ENCODE results near the gene PLEKHG2. TPM values are rescaled to one million over a fixed set of nuclear protein-coding genes. Genes with fewer than 3 reads are reported as not detected.

The PLEKHG2 gene
- total and polyA plus RNA-seq, 4 donors: 2.1 to 4.5 (median 3.0) TPM

DNA sequence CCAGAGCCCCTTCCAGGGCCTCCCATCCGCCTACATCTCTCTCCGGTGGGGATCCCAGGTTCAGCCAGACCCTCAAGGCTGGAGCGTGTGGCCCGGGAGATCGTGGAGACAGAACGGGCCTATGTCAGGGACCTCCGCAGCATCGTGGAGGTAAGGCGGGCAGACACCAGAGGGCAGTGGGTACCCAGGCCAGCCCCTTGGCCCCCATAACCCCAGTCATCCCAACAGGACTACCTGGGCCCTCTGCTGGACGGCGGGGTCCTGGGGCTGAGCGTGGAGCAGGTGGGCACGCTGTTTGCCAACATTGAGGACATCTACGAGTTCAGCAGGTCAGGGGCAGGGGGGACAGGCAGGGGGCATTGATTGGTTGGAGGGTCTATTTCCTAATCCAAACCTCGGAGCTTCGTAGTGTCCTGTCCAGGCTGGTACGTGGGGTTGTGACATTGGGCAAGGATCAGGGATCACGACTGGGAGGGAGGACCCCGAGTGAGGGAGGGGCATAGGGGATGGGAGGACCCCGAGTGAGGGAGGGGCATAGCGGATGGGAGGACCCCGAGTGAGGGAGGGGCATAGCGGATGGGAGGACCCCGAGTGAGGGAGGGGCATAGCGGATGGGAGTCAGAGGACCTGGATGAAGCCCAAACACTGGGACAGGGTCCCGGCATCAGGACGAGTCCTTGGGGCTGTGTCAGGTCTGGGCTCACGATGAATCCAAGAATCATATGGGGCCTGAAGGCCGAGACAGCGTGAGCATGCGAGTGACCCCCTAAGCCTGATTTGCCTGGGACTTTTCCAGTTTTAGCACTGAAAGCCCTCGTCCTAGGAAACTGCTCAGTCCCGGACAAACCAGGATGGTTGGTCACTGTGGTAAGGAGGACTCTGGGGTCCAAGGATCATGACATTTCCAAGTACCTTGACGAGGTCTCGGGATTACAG lies 2.9 kb downstream of the PLEKHG2 start:
- no peak for DNase-seq (ENCODE audit: low spot score)
- Histone ChIP-seq H3K4me1 (ENCODE audit: control insufficient read depth in 4 of 4, insufficient read depth in 4 of 4, low read length in 3 of 4) (peaks cover 5 to 29% (median 11%) of the 10 kb centered on the region in 4 donors), H3K4me3 (ENCODE audit: low read depth in 1 of 3, low read length in 3 of 3) (no peak overlapping the region), H3K27me3 (ENCODE audit: control insufficient read depth in 4 of 4, insufficient read depth in 4 of 4, low read length in 3 of 4) (no peaks in the 10 kb centered on the region), H3K27ac (ENCODE audit: low read depth in 1 of 2, low read length in 2 of 2) (no peak overlapping the region), H3K9me3 (ENCODE audit: control insufficient read depth in 4 of 4, low read length in 3 of 4) (no peaks in the 10 kb centered on the region), H3K36me3 (ENCODE audit: control insufficient read depth in 4 of 4, insufficient read depth in 3 of 4, low read depth in 1 of 4, low read length in 3 of 4) (peaks cover 0 to 2% (median 0%) of the 10 kb centered on the region in 4 donors), H3K9ac (ENCODE audit: low read depth in 1 of 2, low read length in 2 of 2) (no peak overlapping the region)
- TF ChIP-seq, protein P1, sequence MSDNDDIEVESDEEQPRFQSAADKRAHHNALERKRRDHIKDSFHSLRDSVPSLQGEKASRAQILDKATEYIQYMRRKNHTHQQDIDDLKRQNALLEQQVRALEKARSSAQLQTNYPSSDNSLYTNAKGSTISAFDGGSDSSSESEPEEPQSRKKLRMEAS (IDR thresholded peaks at IDR 0.05): no peak
- TF ChIP-seq GABPA (IDR thresholded peaks at IDR 0.05 in 1 of 2, conservative IDR thresholded peaks at IDR 0.05 in 1 of 2) (no peak), NR2F2 (IDR thresholded peaks at IDR 0.05) (no peak), FOXA2 (IDR thresholded peaks at IDR 0.05) (no peak), HNF4G (IDR thresholded peaks at IDR 0.05) (no peak), RXRA (IDR thresholded peaks at IDR 0.05) (no peak), SP1 (IDR thresholded peaks at IDR 0.05) (no peak), YY1 (IDR thresholded peaks at IDR 0.05) (no peak), JUND (IDR thresholded peaks at IDR 0.05) (no peak), HNF4A (conservative IDR thresholded peaks at IDR 0.05) (no peak)
- TF ChIP-seq, protein P2, sequence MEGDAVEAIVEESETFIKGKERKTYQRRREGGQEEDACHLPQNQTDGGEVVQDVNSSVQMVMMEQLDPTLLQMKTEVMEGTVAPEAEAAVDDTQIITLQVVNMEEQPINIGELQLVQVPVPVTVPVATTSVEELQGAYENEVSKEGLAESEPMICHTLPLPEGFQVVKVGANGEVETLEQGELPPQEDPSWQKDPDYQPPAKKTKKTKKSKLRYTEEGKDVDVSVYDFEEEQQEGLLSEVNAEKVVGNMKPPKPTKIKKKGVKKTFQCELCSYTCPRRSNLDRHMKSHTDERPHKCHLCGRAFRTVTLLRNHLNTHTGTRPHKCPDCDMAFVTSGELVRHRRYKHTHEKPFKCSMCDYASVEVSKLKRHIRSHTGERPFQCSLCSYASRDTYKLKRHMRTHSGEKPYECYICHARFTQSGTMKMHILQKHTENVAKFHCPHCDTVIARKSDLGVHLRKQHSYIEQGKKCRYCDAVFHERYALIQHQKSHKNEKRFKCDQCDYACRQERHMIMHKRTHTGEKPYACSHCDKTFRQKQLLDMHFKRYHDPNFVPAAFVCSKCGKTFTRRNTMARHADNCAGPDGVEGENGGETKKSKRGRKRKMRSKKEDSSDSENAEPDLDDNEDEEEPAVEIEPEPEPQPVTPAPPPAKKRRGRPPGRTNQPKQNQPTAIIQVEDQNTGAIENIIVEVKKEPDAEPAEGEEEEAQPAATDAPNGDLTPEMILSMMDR (IDR thresholded peaks at IDR 0.05; ENCODE audit: low read depth, low read length, missing input control): no peak
- TF ChIP-seq, protein P3, sequence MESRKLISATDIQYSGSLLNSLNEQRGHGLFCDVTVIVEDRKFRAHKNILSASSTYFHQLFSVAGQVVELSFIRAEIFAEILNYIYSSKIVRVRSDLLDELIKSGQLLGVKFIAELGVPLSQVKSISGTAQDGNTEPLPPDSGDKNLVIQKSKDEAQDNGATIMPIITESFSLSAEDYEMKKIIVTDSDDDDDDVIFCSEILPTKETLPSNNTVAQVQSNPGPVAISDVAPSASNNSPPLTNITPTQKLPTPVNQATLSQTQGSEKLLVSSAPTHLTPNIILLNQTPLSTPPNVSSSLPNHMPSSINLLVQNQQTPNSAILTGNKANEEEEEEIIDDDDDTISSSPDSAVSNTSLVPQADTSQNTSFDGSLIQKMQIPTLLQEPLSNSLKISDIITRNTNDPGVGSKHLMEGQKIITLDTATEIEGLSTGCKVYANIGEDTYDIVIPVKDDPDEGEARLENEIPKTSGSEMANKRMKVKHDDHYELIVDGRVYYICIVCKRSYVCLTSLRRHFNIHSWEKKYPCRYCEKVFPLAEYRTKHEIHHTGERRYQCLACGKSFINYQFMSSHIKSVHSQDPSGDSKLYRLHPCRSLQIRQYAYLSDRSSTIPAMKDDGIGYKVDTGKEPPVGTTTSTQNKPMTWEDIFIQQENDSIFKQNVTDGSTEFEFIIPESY (IDR thresholded peaks at IDR 0.05): no peak
- 75% methylated on average over 35 of the region's 35 CpGs for WGBS

DNA sequence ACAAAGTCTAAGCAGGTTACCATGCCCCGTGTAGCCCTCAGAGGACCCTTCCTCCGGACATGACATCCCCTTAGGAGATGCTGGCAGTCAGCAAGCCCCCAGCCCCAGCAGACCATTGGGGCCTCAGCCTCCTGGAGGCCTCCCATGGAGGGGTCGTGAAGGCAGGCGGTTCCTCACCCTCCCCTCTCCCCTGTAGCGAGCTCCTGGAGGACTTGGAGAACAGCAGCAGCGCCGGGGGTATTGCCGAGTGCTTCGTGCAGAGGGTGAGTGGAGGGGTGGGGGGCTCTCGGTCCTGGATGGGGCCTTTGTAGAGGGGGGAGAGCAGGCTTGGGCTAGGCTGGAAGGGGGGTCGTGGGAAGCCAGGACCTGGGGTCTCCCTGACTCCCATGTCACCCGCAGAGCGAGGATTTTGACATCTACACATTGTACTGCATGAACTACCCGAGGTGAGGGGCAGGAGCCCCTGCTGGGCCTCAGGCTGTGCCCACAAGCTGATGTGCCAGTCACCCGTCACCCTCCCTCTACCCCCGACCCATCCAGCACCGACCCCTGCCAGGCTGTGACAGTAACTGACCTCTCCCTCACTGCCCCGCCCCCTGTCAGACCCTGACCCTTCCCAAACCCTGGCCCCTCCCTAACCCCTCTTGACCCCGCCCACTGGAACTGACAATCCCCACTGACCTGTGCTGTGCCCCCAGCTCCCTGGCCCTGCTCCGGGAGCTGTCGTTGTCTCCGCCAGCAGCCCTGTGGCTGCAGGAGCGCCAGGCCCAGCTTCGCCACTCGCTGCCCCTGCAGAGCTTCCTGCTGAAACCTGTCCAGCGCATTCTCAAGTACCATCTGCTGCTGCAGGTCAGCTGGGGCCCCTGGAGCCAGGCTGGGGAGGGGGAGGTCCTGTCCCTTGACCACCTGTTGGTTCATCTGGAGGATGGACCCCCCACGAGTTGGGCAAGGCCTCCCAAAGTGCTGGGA lies 4.0 kb downstream of the PLEKHG2 start:
- WGBS: 87% methylated on average over 27 of the region's 27 CpGs
- H3K9ac ChIP-seq (ENCODE audit: low read depth in 1 of 2, low read length in 2 of 2): no peak overlapping the region
- no peak for DNase-seq (ENCODE audit: low spot score)
- H3K36me3 ChIP-seq (ENCODE audit: control insufficient read depth in 4 of 4, insufficient read depth in 3 of 4, low read depth in 1 of 4, low read length in 3 of 4): peaks cover 0 to 2% (median 0%) of the 10 kb centered on the region in 4 donors
- H3K4me1 ChIP-seq (ENCODE audit: control insufficient read depth in 4 of 4, insufficient read depth in 4 of 4, low read length in 3 of 4): peaks cover 2 to 18% (median 5%) of the 10 kb centered on the region in 4 donors
- H3K27me3 ChIP-seq (ENCODE audit: control insufficient read depth in 4 of 4, insufficient read depth in 4 of 4, low read length in 3 of 4): no peaks in the 10 kb centered on the region
- H3K27ac ChIP-seq (ENCODE audit: low read depth in 1 of 2, low read length in 2 of 2): no peak overlapping the region
- H3K4me3 ChIP-seq (ENCODE audit: low read depth in 1 of 3, low read length in 3 of 3): no peak overlapping the region
- no peaks in the 10 kb centered on the region for H3K9me3 ChIP-seq (ENCODE audit: control insufficient read depth in 4 of 4, low read length in 3 of 4)
- TF ChIP-seq, protein P4, sequence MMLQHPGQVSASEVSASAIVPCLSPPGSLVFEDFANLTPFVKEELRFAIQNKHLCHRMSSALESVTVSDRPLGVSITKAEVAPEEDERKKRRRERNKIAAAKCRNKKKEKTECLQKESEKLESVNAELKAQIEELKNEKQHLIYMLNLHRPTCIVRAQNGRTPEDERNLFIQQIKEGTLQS (IDR thresholded peaks at IDR 0.05): no peak
- TF ChIP-seq NR2F2 (IDR thresholded peaks at IDR 0.05) (no peak), TAF1 (conservative IDR thresholded peaks at IDR 0.05) (no peak), SP1 (IDR thresholded peaks at IDR 0.05) (no peak), HNF4A (conservative IDR thresholded peaks at IDR 0.05) (no peak), FOXA1 (IDR thresholded peaks at IDR 0.05) (no peak), EGR1 (IDR thresholded peaks at IDR 0.05; ENCODE audit: low read depth in 2 of 2) (no peak), YY1 (IDR thresholded peaks at IDR 0.05) (no peak), FOXA2 (IDR thresholded peaks at IDR 0.05) (no peak), GABPA (IDR thresholded peaks at IDR 0.05 in 1 of 2, conservative IDR thresholded peaks at IDR 0.05 in 1 of 2) (no peak), RXRA (IDR thresholded peaks at IDR 0.05) (no peak), JUND (IDR thresholded peaks at IDR 0.05) (no peak)
- TF ChIP-seq, protein P5, sequence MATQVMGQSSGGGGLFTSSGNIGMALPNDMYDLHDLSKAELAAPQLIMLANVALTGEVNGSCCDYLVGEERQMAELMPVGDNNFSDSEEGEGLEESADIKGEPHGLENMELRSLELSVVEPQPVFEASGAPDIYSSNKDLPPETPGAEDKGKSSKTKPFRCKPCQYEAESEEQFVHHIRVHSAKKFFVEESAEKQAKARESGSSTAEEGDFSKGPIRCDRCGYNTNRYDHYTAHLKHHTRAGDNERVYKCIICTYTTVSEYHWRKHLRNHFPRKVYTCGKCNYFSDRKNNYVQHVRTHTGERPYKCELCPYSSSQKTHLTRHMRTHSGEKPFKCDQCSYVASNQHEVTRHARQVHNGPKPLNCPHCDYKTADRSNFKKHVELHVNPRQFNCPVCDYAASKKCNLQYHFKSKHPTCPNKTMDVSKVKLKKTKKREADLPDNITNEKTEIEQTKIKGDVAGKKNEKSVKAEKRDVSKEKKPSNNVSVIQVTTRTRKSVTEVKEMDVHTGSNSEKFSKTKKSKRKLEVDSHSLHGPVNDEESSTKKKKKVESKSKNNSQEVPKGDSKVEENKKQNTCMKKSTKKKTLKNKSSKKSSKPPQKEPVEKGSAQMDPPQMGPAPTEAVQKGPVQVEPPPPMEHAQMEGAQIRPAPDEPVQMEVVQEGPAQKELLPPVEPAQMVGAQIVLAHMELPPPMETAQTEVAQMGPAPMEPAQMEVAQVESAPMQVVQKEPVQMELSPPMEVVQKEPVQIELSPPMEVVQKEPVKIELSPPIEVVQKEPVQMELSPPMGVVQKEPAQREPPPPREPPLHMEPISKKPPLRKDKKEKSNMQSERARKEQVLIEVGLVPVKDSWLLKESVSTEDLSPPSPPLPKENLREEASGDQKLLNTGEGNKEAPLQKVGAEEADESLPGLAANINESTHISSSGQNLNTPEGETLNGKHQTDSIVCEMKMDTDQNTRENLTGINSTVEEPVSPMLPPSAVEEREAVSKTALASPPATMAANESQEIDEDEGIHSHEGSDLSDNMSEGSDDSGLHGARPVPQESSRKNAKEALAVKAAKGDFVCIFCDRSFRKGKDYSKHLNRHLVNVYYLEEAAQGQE (IDR thresholded peaks at IDR 0.05): no peak
- TF ChIP-seq, protein P2 (IDR thresholded peaks at IDR 0.05; ENCODE audit: low read depth, low read length, missing input control): no peak
- TF ChIP-seq, protein P1 (IDR thresholded peaks at IDR 0.05): no peak
